ENCODE data around the gene NME3.

NME3 gene

GRCh38 chr16:1761751-1762150 is 9.6 kb downstream of the NME3 start:
- TF ChIP-seq ZFX (IDR thresholded peaks at IDR 0.05) (no peak), CTCF (conservative IDR thresholded peaks at IDR 0.05) (no peak)
- no peak overlapping the region for H3K27ac ChIP-seq

DNA sequence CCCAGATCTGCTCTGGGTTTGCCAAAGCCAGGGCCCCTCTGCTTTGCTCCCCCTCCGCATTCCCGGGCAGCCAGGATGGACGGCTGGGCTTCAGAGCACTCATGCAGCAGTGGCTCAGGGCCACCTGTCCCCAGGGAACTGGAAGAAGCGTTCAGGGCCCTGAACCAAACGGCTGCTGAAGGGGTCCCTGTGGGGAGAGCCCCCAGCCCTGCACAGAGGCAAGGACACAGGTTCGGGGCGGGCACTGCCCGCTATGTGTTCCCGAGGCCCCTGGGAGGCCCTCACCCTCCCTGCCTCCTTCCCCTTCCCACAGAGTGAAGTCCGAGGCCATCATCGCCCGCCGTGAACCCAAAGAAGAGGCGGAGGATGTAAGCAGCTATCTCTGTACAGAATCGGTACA is 10.4 kb downstream of the NME3 start:
- no peak overlapping the region for H3K27ac ChIP-seq
- TF ChIP-seq CTCF (conservative IDR thresholded peaks at IDR 0.05) (no peak), ZFX (IDR thresholded peaks at IDR 0.05) (no peak)

DNA sequence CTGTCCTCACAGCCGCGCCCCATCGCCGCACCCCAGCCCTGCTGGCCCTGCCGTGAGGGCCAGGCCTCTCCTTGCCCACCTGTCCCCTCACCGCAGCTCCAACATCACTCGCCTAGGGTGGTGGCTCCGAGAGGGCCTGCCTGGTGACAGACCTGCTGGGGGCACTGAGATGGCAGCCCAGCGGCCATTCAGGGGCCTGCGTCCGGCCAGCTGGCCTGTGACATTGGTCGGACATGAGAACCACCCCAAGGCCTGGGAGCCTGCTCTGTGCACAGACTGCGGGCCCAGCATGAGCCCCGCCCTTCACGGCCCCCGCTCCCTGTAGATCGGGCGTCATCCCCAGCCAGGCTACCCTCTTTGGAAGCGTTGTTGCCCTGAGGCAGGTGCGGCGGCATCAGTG is 11.8 kb downstream of the NME3 start:
- H3K27ac ChIP-seq, result no peak overlapping the region
- no peak for TF ChIP-seq ZFX (IDR thresholded peaks at IDR 0.05)
- no peak for TF ChIP-seq CTCF (conservative IDR thresholded peaks at IDR 0.05)

- no peak for TF ChIP-seq CTCF (conservative IDR thresholded peaks at IDR 0.05)
- TF ChIP-seq ZFX (IDR thresholded peaks at IDR 0.05), result no peak
- no peak overlapping the region for H3K27ac ChIP-seq
These were observed 12.4 kb downstream of the NME3 start for GRCh38 chr16:1758923-1759322.

DNA sequence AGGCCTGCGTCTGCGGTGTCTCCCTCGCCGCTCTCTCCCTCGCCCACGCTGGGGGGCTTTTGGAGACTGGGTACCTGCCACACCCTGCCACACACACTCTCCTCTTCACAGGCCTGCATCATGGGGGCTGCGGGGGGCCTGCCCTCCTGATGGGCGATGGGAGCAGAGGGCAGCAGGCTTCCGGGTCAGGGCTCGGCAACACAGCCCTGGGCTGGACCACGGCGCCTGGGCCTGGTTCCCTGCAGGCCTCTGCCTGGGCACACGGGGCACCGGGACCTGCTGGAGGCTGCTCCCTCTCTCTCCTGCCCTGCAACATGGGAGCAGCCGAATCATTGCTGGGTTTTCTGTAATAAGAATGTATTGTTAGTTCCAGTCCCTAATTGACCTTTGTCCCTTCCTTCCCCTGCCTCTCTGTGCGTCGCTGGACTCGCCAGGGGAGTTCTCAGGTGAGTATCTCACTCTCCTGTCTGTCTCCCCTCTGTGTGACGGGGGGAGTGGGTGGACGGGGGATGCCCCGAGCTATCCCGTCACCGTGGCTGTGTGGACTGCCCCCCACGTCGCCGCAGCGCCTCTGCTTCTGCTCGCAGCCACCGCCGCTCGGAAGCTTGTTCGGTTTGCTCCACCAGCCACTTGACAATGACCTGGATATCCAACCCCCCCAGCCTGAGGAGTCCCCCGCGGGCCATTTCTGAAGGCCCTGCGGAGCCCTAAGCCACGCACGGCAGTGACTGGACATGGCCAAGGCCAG is 13.5 kb downstream of the NME3 start:
- TF ChIP-seq ZFX (IDR thresholded peaks at IDR 0.05), result no peak
- TF ChIP-seq CTCF (conservative IDR thresholded peaks at IDR 0.05), result no peak
- H3K27ac ChIP-seq, result no peak overlapping the region

GRCh38 chr16:1754204-1754603 is 17.1 kb downstream of the NME3 start:
- no peak for TF ChIP-seq ZFX (IDR thresholded peaks at IDR 0.05)
- no peak for TF ChIP-seq CTCF (conservative IDR thresholded peaks at IDR 0.05)
- no peak overlapping the region for H3K27ac ChIP-seq

- no peak overlapping the region for H3K27ac ChIP-seq
- TF ChIP-seq ZFX (IDR thresholded peaks at IDR 0.05) (no peak), CTCF (conservative IDR thresholded peaks at IDR 0.05) (no peak)
These were observed 18.5 kb downstream of the NME3 start for GRCh38 chr16:1752853-1753252.
